GM18861 (cell line): ENCODE data around the gene STK40.

Experiments used
- ATAC-seq: cut with Tn5 transposase; IDR thresholded peaks from one replicate; pipeline ENCODE4 v1.9.1; 2021; ENCODE audit not compliant: unreplicated experiment

STK40 gene

DNA sequence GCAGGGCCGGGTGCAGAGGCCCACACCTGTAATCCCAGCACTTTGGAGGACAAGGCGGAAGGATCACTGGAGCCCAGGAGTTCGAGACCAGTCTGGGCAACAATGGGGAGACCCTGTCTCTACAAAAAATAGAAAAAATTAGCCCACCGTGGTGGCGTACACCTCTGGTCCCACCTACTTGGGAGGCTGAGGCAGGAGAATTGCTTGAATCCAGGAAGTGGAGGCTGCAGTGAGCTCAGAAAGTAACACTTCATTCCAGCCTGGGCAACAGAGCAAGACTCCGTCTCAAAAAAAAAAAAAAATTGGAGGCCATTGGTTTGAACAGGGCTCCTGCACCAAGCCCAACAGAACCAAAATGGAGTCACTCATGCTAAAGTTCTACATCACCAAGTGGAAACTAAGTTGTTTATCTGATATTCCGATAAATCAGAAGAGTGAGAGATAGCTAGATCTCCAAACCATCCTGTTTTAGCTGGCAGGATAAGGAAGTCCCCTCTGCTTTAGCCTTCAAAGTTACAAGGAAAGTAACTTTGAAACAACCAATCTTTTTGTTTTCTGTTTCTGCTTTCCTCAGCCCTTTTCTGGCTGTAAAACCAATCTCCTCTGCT lies 12.8 kb upstream of the STK40 start:
- ATAC-seq: no peak

DNA sequence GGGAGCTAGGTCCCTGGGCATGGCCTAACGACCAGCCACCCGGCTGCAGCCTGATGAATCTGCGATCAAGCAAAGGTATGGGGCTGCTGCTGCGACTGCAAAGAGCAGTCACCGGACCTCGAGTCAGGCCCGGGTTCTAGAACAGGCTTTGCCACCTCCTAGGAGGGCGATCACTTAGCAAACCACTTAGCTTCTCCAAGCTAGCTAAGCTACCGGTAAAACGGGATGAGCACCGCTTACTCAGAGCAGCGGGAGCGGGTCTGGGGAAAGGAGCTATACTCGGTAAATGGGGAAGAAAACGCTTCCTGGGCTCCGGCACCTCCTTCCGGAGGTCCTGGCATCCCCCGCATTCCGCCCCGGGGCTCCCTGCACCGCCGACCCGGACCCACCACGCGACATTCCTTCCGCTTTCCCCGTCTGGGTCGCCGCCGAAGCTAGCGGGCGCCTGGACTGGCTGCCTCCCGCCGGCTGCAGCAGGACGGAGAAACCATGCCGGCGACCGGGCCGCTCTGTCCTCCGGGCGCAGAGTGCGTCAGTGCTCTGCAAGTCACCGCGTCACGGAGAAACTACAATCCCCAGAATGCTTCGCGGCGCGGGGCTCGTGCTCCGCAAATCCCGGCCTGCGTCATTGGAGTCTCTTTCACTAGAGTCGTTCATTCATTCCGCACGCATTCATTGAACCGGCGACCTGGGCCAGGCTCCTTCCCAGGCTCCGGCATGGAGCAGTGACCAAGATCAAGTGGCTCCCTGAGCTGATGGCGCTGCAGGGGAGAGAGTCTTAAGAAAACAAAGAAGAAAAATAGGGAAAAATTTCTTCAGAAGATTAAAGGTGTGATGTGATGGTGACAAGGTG lies 11.9 kb upstream of the STK40 start, which contains the start of gene LSM10:
LSM10 (minus strand) TSS at position 531 of the 853 bp plus-strand sequence. CDS start 3,779 bp downstream, outside the sequence.
- ATAC-seq: peak; percentile 68

DNA sequence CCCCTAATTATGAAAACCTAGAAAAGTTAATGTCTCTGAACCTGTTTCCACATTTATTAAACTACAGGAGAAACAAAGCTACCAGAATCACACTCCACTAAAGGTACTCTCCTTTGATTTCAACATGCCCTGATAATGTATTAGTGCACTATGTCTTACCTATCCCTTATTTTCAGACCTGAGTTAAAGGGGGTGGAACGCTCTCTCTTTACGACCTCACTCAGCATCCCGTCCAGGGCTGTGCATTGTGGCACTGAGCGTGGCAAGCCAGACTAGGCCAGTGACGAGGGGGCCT lies 11.3 kb upstream of the STK40 start:
- peak; percentile 11 for ATAC-seq

DNA sequence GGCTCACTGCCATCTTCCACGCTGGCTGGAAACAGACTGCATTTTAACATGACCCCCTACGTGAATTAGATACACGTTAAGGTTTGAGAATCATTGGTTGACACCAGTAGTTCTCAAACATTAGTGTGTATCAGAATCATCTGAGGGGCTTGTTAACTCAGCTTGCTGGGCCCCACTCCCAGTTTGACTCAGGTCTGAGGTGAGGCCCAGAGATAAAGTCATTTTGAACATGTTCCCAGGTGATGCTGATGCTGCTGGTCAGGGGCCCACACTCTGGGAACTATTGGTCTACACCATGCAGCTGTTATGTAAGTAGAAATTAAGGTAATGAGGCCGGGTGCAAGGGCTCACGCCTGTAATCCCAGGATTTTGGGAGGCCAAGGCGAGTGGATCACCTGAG lies 10.6 kb upstream of the STK40 start:
- no peak for ATAC-seq

DNA sequence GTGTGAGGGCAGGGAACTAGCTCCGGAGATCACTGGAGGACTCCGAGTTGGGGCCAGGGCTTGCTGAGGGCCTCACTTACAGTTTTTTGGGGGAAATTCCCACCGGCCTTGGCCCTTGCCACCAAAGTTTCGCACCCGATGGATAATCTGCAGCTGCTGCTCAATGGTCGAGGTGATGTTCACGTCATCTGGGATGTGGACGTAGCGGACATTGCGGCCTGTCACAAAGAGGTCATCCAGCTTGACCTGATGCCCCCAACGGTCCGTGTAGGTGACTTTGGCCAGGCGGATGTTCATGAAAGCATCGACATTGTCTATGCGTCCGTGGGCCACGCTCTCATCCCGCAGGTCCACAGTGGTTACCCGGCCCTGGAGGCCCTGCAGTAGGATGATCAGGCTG lies 8.0 kb upstream of the STK40 start:
- ATAC-seq: no peak

DNA sequence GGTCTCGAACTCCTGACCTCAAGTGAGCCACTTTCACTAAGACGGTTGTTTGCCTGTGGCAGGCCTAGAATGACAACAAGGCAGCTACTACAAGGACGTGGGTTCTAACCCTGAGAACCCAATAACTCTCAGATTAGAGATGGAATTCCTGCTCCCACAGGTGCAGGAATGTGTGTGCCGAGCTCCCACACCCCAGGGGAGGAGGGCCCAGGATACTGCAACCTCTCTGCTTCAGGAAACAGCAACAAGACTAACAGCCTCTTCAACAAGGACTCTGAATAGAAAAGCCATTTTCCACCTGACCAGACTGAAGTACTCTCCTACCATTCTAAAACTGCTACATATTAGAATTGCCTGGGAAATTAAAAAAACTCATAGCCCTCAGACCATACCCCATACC lies 7.1 kb upstream of the STK40 start:
- no peak for ATAC-seq

DNA sequence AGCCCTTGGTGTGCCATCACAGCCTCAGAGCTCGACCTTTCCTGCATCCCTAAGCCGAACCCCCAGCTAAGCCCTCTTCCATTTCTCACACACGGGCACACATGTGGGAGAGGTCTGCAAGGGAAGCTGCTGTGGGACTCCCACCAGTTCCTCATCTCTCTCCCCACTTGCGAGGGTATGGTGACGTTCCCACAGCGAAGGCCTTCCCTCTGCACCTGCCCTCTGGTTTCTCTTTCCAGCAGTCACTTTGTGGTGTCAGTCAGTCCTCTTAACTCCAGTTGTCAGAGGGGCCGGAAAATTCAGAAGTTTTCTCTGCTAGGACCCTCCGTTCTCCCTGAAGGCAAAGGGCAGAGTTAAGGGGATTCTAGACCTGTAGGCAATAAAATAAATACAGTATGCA lies 5.5 kb upstream of the STK40 start:
- no peak for ATAC-seq

DNA sequence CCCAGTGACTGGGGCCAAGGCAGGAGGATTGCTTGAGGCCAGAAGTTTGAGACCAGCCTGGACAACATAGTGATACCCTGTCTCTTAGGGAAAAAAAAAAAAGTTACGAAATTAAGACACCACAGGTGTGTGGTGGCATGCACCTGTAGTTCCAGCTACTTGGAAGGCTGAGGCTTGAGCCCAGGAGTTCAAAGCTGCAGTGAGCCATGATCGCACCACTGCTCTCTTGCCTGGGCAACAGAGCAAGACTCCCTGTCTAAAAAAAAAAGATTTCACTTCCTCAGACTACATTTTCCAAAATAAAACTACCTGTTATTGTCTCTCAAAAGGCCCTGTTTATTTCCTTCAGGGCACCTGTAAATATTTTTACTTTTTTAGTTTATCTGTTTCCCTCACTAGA lies 4.7 kb upstream of the STK40 start:
- ATAC-seq: no peak

DNA sequence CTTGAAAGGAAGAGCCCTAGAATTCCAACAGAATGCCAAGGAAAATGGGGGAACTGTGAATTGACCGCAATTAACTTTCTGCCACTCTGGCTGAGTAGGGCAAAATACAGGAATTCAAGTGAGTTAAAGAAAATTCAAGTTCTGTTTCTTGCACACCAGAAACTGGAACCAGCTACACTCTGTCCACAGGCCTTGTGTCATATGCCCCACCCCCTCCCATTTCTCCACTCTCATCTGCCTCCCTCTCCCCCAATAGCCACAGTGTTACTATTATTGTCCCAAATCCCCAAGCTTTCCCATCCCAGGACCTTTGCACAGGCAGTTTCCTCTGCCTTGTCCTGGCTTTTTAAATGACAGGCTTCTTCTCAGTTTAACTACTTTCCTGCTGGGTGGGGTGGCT lies 4.3 kb upstream of the STK40 start:
- ATAC-seq: no peak

DNA sequence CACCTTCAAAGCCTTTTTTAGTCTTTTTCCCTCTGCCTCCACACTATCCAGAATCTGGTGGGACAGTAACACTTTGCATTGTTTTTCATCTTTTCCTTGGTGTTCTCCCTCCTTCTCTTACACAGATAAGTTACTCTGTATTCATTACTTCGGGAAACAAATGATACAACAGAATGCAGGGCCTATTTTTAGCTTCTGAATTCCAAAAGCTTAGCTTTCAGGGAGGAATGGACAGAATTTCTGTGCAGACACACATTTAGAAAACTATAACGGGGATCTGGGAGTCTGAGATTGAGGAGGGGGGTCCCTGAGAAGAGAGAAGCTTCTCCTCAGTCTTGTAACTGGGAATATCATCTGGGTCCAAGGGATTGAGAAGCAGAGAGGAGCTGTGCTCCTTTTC lies 3.5 kb upstream of the STK40 start:
- ATAC-seq: no peak

DNA sequence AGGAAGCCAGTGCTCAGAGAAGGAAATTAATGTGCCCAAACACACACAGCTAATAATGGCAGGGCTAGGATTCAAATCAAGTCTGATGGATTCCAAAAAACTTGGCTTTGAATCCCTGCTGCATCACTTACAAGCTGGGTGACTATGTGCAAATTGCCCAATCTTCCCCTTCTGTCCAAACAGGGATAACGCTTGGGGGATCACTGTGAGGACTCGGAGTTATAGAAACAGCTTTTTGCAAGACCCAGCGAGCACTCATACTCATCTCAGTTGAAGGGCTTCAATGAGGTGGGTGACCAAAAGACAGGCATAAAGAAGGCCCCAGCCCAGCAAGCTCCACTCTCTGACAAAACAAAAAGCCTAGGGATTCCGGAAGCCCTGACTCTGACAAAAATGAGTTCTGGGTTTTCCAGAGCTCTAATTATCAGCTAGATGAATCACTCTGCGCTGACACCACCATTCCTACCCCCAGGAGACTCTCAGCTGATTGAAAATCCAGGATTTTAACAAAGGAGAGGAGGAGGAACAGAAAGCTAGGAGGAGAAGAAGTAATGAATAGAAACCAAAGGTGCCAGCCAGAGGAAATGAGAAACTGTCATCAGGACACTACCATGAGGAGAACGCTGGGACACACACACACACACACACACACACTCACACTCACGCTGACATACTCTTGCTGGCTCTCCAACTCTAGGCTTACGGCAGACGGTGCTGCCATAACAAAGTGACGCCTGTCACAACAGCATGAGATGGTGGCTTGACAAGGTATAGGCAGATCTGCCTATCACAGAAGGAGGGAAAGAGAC lies 1.6 kb upstream of the STK40 start:
- ATAC-seq: no peak

DNA sequence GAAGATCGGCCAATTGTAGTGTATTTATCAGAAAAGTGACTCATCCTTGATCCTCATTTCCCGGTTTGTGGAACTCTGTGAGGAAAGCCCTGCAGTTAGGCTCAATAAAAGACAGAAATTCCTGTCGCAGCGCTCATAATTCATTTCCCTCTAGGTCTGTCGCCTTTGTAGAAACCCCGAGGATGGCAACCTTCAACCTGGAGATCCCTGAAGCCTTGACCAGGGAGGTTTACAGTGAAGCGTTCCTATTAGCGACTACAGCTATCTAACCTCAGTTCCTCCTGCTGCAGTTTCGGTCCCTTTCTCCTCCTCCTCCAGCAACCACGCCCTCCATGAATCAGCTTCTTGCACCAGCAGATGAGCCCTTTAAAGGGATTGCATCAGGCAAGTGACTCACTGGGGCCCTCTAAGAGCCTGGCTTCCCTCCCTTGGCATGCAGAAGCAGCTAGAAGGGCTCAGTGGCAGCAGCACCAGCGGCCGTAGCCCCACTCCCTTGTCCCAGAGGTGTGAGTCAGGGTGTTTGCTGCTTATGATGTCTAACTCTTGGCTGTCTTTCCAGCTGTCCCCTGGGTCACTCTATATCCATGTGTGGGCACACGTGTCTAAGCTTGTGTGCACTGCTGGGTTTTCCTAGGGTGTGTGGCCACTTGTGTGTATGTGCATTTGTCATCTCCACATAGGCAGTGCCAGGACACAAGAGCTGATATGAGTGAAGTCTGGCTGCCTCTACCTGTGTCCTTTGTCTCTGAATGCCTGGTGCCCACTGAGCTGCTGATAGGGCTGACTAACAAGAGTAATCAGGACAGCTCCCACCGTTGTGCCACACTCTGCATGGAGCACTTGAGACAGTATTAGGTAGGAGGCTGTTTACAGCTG lies 779 bp upstream of the STK40 start:
- ATAC-seq: peak; percentile 44

DNA sequence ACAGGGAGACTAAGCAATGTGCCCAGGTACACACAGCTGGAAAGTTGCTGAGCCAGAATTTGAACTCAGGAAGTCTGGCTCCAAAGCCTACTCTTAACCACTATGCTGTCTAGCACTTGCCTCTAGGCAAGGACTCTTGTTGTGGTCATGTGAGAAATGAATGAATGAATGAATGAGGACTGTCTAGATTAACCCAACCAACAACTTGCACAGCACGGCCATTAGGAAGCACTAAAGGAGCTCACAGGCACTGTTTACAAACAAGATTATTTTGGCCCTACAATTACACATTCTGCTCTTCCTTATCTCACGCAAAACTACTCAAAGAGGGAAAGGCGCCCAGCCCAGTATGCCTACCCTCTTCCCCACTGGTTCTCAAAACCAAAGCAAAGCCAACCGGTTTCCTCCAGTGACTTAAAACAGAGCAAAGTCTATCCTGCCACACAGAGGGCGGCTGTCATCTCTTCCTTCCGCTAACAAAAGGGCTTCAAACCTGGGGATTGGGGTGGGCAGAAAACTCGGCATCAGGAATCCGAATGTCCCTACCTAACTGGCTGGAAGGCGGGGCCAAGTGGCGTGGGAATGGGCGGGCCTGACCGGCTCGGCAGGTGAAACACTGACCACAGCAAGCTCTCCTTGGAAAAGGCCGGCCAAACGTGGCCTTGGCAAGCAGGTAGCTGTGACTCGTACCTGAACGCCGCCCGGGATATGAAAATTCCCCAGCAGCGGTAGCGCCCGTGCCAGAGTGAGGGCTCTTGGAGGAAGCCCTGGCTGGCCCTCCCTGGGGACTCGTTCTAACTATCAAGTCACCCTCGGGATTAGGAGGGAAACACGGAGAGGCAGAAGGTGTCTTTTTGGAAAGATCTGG lies 948 bp downstream of the STK40 start:
- ATAC-seq: no peak

DNA sequence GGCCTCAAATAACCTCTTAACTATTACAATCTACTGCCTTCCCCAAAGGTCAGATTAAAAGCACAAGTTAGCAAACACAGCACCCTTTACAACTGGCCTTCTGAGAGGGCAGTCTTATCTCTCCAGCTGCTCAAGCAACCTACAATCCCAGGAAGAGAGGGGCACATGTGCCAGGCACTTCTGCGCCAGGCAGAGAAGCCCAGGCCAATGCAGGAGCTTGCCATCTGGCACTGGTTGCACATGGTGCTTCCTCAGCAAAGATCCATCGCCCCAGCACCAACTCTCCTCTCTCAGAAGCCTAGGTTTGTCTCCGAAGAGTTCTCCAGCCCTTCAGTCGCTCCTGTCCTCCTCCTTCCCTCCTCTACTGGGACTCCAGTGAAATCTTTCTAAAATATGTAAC lies 2.5 kb downstream of the STK40 start:
- no peak for ATAC-seq

DNA sequence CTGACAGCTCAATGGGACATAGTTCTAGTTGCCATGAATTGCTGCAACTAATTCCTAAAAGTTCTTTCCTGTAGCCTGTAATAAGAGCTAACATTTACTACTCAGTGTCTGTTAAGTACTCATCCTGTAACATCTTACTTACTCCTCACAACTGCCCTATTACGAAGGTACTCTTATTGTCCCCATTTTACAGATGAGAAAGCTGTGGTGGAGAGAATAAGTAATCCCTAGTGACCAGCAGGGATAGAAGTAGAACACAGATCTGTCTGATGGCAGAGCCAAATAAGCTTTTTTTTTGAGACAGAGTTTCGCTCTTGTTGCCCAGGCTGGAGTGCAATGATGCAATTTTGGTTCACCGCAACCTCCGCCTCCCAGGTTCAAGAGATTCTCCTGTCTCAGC lies 3.1 kb downstream of the STK40 start:
- ATAC-seq: no peak

DNA sequence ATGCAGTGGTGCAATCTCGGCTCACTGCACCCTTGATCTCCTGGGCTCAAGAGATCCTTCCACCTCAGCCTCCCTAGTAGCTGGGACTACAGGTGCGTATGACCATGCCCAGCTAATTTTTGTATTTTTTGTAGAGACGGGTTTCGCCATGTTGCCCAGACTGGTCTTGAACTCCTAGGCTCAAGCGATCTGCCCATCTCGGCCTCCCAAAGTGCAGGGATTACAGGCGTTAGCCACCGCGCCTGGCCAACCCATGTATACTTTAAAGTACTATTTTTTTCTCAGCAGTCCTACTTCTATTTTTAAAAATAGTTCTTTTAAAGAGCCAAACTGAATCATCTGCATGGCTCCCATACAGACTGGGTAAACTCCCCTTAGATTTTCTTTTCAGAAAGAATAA lies 3.5 kb downstream of the STK40 start:
- no peak for ATAC-seq

DNA sequence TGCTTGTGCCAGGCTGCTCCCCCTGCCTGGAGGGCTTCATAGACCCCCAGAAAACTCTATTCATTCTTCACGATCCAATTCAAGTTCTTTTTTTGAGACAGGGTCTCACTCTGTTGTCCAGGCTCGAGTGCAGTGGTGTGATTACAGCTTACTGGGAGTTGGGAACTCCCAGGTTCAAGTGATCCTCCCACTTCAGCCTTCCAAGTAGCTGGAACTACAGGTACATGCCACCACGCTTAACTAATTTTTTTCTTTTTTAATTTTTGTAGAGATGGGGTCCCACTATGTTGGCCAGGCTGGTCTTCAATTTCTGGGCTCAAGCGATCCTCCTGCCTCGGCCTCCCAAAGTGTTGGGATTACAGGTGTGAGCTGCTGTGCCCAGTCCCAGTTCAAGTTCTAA lies 4.3 kb downstream of the STK40 start:
- ATAC-seq: no peak

DNA sequence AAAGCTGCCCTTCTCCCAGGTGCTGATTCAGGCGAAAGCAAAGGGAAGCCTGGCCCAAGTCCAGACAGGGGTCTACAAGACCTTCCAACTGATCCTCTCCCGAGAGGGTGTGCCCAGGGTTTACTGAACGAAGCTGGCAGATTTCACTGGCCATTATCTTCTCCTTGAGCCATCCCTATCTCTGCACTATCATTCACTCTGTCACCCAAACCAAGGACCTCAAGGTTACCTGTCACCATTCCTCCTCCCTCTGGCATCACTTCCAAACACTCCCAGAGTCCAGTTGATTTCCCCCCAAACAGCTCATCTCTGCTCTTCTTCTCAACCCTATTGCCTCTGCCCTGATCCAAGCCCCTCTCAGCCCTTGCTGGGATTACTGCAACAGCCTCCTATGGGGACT lies 4.9 kb downstream of the STK40 start:
- ATAC-seq: no peak

DNA sequence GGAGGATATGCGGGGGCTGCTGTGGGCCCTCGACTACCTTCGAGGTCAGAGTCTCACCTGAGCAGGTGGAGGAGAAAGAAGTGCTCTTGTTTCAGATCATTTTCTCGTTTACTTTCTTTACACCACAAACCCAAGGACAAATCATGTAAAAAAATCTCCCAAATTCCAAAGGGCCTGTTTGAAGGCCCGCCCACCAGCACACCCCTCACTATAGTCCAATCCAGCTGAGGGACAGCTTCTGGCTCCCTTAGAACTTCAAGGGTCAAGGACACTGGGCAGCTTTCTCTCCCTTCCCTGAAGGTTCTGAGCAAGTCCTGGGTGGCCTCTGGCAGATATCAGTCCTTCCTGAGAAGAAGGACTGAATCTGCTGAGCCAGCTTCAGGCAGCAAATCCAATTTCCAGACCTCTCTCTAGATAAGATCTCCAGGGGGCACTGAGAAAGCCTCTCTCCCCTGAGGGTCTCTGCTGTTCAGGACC lies 5.5 kb downstream of the STK40 start:
- ATAC-seq: no peak
